Thoracic aorta (tissue), 2 donors: Measurements from ENCODE around the gene SYT6. TPM values are rescaled to one million over a fixed set of nuclear protein-coding genes. Genes with fewer than 3 reads are reported as not detected.

ENCODE experiments used
- ATAC-seq: fragments of 150-250 bp; one replicate; pipeline ENCODE4 v1.8.0; 2017; ENCODE audit warnings: low read depth; ENCODE audit not compliant: insufficient number of reproducible peaks, low FRiP score
- DNase-seq: peaks from one replicate; pipeline ENCODE4 v3.0.0-alpha.2; 2020; ENCODE audit warnings: low spot score
- H3K27ac ChIP-seq, 2 donors: fragments of 200-600 bp; sonication (generic); 1 replicate in 1 of 2; 2 replicates in 1 of 2; pipeline ENCODE4 v1.5.1; 2016; ENCODE audit warnings: mild to moderate bottlenecking in 2 of 2, moderate library complexity in 2 of 2
- H3K27me3 ChIP-seq: fragments of 200-600 bp; sonication (generic); replicated peaks from 2 replicates; pipeline ENCODE4 v1.6.0; 2016; ENCODE audit warnings: mild to moderate bottlenecking; ENCODE audit not compliant: insufficient read depth
- H3K36me3 ChIP-seq: fragments of 200-600 bp; sonication (generic); one replicate; pipeline ENCODE4 v1.5.1; 2016
- H3K4me1 ChIP-seq, 2 donors: fragments of 200-600 bp; sonication (generic); 1 replicate in 1 of 2; 2 replicates in 1 of 2; pipeline versions ENCODE4 v1.5.1 to v1.6.0; 2016; ENCODE audit warnings: low read depth in 2 of 2, mild to moderate bottlenecking in 1 of 2; ENCODE audit not compliant: control insufficient read depth in 1 of 2
- H3K4me3 ChIP-seq: fragments of 200-600 bp; sonication (generic); 2 replicates; pipeline ENCODE4 v1.5.1; 2016; ENCODE audit warnings: mild to moderate bottlenecking
- H3K9me3 ChIP-seq: fragments of 200-600 bp; sonication (generic); 2 replicates; pipeline ENCODE4 v1.5.1; 2016
- total RNA-seq, 2 donors: library from RNA; depleted of rRNA; stranded (reverse); fragments of >200 nt; gene quantifications; one replicate each; pipeline versions ENCODE4 v1.1.0 to v1.2.3, GENCODE V29; 2016
- TF ChIP-seq, protein P1 (sequence below): fragments of 200-600 bp; sonication (generic); IDR thresholded peaks from one replicate; pipeline ENCODE4 v1.5.1; 2019; ENCODE audit warnings: antibody characterized with exemption

The SYT6 gene
- total RNA-seq, 2 donors from 2014 or later, result 0.85 TPM; not detected in 1

DNA sequence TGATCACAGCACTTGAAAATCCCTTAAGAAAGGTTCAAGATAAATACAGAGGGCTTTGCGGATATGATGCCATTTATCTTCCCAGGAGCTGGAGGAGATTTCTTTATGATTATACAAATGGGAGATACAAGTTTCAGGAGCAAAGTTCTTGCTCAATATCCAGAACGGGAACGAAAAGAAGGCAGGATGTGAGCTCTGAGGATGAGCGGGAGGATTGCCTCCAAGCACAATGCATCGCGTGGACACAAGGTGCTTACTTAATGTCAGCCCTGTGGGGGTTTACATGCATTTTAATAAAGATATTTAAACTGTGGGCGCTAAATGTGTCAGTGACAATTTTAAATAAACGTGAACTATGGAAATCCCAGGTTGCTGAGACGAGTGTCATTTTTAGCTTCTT, 59.0 kb downstream of the SYT6 start:
- DNase-seq (no peak), ATAC-seq (no peak)
- Histone ChIP-seq H3K27me3 (no peaks in the 10 kb centered on the region), H3K4me1 (no peaks in the 10 kb centered on the region), H3K27ac (no peak overlapping the region), H3K9me3 (no peaks in the 10 kb centered on the region), H3K36me3 (no peaks in the 10 kb centered on the region), H3K4me3 (no peak overlapping the region)
- TF ChIP-seq, protein P1, sequence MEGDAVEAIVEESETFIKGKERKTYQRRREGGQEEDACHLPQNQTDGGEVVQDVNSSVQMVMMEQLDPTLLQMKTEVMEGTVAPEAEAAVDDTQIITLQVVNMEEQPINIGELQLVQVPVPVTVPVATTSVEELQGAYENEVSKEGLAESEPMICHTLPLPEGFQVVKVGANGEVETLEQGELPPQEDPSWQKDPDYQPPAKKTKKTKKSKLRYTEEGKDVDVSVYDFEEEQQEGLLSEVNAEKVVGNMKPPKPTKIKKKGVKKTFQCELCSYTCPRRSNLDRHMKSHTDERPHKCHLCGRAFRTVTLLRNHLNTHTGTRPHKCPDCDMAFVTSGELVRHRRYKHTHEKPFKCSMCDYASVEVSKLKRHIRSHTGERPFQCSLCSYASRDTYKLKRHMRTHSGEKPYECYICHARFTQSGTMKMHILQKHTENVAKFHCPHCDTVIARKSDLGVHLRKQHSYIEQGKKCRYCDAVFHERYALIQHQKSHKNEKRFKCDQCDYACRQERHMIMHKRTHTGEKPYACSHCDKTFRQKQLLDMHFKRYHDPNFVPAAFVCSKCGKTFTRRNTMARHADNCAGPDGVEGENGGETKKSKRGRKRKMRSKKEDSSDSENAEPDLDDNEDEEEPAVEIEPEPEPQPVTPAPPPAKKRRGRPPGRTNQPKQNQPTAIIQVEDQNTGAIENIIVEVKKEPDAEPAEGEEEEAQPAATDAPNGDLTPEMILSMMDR, result no peak

- no peak for DNase-seq
- Histone ChIP-seq H3K9me3 (no peaks in the 10 kb centered on the region), H3K27ac (no peak overlapping the region)
Observed at GRCh38 chr1:114094363-114094634, 59.4 kb downstream of the SYT6 start.

GRCh38 chr1:114093624-114094362, 59.9 kb downstream of the SYT6 start:
- H3K27ac ChIP-seq, result no peak overlapping the region
- TF ChIP-seq, protein P1, result no peak

More at GRCh38 chr1:114094363-114094634, 59.4 kb downstream of the SYT6 start:
- H3K4me3 ChIP-seq, result no peak overlapping the region
- no peaks in the 10 kb centered on the region for H3K4me1 ChIP-seq
- ATAC-seq, result no peak
- TF ChIP-seq, protein P1, result no peak
- no peaks in the 10 kb centered on the region for H3K36me3 ChIP-seq
- no peaks in the 10 kb centered on the region for H3K27me3 ChIP-seq

GRCh38 chr1:114092186-114093062, 61.2 kb downstream of the SYT6 start:
- no peaks in the 10 kb centered on the region for H3K27me3 ChIP-seq
- TF ChIP-seq, protein P1, result no peak
- ATAC-seq, result no peak

More at GRCh38 chr1:114093624-114094362, 59.9 kb downstream of the SYT6 start:
- DNase-seq (no peak), ATAC-seq (no peak)
- H3K4me1 ChIP-seq, result no peaks in the 10 kb centered on the region
- H3K9me3 ChIP-seq, result no peaks in the 10 kb centered on the region
- no peak overlapping the region for H3K4me3 ChIP-seq
- no peaks in the 10 kb centered on the region for H3K36me3 ChIP-seq
- no peaks in the 10 kb centered on the region for H3K27me3 ChIP-seq

GRCh38 chr1:114091711-114092110, 62.0 kb downstream of the SYT6 start:
- H3K4me3 ChIP-seq, result no peak overlapping the region
- no peaks in the 10 kb centered on the region for H3K36me3 ChIP-seq
- TF ChIP-seq, protein P1, result no peak
- no peaks in the 10 kb centered on the region for H3K27me3 ChIP-seq
- no peaks in the 10 kb centered on the region for H3K4me1 ChIP-seq
- ATAC-seq (no peak), DNase-seq (no peak)
- H3K9me3 ChIP-seq, result no peaks in the 10 kb centered on the region
- no peak overlapping the region for H3K27ac ChIP-seq

More at GRCh38 chr1:114092186-114093062, 61.2 kb downstream of the SYT6 start:
- DNase-seq, result no peak
- H3K27ac ChIP-seq, result no peak overlapping the region
- H3K36me3 ChIP-seq, result no peaks in the 10 kb centered on the region
- no peaks in the 10 kb centered on the region for H3K9me3 ChIP-seq
- H3K4me1 ChIP-seq, result no peaks in the 10 kb centered on the region
- H3K4me3 ChIP-seq, result no peak overlapping the region
